Stimulated activated CD4-positive, alpha-beta T cell treated with anti-CD3 and anti-CD28 coated beads, TNF-alpha, amount 100 ng/mL, for 4 hours (primary cell): Measurements from ENCODE around the gene MAP1B.
"Not testable (repeated sequence)": the region's sequence is repeated elsewhere in the genome, so short reads cannot be mapped to it uniquely, and the experiment has no call there.

ENCODE experiments used
- DNase-seq, 3 experiments: peaks; one replicate each; pipeline ENCODE4 v3.0.0-alpha.2; 2020; ENCODE audit warnings: low read depth in 3 of 3

Gene MAP1B

GRCh38 chr5:72107131-72107900 lies at the start of gene MAP1B:
Gene MAP1B (plus strand): TSS chr5:72107475. CDS start chr5:72107532, 57 bp downstream.
- DNase-seq: no peak

DNA sequence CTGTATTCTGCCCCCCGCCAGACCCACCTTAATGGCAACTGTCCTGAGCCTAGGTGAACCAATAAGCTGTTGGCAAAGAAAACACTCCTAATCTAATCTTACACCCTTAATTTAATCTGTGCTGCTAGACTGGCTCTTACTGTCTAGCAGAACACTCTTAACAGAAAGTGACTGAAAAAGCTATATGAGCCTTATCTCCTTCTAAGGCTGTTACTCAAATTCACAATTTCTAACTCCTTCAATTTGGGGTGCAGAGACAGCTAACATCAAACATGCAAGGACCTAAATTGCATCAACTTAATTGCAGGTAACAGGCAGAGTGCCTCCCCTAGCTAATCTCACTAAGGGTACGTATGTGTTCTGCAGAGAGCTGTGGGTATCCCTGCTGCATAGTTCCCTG lies 49.5 kb upstream of the MAP1B start:
- no peak for DNase-seq

DNA sequence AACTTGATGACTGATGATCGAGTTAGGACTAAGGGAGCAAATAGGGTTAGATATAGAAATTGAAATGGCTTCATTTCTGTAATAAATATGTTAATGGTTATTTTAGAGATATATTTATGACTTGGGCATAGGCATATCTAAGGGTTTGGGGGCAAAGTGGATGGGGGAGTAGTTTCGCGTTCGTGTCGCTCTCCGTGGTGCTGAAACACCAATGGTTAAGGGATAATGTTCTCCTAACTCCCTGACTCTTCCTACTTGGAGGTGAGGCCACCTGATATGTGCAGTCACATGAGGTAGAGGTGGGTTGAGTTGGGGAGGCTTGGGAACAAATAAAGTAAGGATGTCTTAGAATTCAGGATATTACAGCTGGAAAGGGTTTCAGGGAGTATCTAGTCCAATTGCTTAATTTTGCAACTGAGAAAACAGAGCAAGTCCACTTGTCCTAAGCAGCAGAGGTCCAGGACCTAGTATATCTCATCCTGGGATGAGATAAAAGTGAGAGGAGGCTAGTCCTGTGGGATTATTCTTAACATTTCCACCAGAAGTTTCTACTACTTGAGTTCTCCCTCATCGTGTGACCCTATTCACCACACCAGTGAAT lies 44.0 kb upstream of the MAP1B start:
- no peak for DNase-seq

- no peak for DNase-seq
These were observed 42.3 kb upstream of the MAP1B start for GRCh38 chr5:72064801-72065570.

- DNase-seq: no peak
These were observed 41.5 kb upstream of the MAP1B start for GRCh38 chr5:72065751-72066255.

- no peak for DNase-seq
These were observed 40.6 kb upstream of the MAP1B start for GRCh38 chr5:72066705-72067107.

DNA sequence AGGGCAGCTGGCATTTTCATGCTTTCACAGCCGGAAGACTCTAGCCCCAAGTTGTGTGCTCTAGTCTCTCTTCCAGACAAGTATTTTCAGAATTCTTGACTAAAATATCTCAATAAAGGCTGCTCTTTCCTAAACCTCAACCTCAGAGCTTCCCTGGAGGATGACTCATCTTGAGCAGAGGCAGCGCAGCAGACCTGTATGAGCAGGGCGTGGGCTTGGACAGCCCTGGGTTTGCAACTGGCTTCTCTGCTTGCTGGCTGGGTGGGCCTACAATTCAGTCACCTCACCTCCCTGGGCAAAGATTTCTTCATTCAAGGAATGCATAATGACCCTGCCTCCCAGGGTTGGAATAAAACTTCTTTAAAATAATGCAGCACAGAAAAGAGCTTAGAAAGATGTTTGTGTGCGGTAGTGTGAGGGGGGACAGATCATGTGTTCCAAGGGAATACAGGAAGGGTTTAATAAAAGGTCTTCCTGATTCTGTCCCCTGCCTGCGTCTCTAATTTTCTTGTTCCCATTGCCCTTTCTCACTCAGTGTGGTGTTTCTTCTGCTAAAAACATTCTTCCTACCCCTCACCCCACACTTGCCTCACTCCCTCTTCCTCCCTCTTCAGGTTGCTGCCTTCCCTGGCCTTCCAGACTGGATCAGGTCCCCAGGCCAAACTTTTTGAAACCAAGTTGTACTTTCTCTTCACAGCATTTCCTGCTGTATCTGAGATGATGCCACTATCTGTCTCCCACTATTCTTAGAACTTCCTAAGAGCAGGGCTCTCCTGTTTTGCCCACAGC lies 39.4 kb upstream of the MAP1B start:
- DNase-seq: no peak

GRCh38 chr5:72070529-72070928 lies 36.7 kb upstream of the MAP1B start:
- DNase-seq: no peak

DNA sequence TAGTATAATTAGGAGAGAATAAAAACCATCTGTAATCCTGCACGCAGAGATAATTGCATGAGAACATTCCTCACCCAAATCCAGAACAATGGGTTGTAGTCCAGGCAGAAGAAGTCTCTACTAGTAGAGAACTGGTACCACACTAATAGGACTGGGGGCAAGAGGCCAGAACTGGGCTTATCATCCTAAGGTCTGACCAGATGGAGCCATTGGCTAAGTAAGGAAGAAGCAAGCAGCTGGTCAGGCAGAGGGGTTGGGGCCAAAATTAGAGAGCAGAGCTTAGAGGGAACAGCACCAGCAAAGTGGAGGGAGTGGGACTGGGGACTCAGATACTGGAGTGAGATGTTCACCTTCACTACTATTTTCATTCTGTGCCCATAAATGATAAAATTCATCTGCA lies 35.4 kb upstream of the MAP1B start:
- no peak for DNase-seq

DNA sequence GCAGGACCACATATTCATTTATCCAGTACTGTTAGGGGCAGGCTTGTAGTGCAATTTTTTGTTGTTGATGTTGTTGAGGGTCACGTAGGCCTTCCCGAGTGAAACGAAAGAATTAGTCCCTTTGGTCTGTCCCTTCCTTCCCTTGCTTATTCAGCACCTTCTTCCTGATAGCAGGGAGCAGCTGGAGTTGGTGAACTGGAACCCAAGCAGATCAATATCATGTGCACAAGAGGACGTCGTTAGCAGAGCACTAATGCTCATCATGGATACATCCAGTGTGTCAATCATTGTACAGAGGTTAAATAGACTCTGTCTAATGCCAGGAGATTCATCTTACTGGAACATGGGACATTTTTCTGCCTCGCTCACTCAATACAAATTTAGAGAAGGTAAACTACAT lies 33.0 kb upstream of the MAP1B start:
- DNase-seq: no peak

GRCh38 chr5:72075461-72075860 lies 31.8 kb upstream of the MAP1B start:
- no peak for DNase-seq

GRCh38 chr5:72076621-72077300 lies 30.5 kb upstream of the MAP1B start:
- no peak for DNase-seq

GRCh38 chr5:72077390-72077789 lies 29.9 kb upstream of the MAP1B start:
- DNase-seq: no peak

DNA sequence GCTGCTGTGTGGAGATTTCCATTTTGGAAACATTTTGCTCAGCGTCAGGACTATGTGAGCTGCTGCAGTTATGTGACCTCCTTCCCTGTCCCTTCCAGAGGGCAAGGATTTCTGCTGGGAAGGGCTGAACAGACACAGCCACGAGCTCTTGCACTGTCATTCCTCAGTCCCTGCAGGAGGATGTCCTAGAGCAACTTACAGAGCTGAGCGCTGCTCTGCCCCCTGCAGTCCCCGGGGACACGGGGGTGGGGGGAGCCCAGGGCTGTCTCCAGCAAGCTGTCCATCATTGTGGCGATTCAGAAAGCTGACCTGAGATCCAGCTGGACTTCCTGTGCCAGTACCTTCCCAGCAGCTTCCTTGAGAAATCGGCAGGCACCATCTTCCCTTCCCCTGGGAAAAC lies 28.0 kb upstream of the MAP1B start:
- DNase-seq: no peak

GRCh38 chr5:72082048-72082447 lies 25.2 kb upstream of the MAP1B start:
- no peak for DNase-seq

- DNase-seq: no peak
These were observed 22.4 kb upstream of the MAP1B start for GRCh38 chr5:72084876-72085275.

DNA sequence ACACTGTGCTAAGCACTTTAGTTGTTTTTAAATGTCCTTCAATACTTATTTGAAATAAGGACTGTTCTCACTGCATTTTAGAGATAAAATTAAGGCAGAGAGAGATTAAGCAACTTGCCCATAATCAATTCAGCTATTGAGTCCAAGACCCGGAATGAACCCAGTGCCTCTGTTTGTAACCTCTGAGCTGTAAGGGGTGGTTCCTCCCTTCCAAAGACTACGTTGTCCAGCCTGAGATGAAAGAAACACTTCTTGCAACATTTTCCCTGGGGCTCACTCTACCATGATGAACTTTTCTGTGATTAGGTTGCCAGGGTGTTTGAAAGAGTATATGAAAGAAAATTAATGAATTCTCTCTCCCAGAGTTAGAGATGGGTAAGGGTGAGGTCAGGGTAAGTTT lies 22.0 kb upstream of the MAP1B start:
- no peak for DNase-seq

DNA sequence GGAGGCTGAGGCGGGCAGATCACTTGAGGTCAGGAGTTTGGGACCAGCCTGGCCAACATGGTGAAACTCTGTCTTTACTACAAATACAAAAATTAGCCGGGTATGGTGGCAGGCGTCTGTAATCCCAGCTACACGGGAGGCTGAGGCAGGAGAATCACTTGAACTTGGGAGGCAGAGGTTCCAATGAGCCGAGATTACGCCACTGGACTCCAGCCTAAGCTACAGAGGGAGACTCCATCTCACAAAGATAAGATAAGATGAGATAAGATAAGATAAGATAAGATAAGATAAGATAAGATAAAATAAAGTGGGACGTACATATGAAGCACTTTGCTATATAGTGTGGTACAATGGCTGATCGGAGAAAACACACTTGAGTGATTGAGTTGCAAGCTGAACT lies 17.6 kb upstream of the MAP1B start:
- not testable (repeated sequence) for DNase-seq

DNA sequence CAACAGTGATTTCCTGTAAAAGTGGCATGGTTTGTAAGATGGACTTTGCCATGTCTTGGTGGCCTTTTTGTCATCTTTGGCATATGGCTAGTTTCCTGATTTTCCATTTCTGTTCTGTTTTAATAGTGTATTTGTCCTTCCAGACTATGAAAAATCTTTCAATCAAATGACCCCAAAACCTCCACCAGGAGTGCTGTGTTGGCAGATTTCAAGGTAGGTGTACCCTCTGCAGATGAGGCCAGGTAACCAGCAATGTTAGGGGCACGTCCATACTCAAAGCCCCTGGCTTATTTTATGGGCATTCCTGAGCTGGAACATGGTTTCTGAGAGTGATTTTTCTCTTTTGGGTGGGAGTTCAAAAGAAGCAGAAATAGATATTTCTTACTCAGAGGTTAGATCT lies 15.2 kb upstream of the MAP1B start:
- no peak for DNase-seq

GRCh38 chr5:72093217-72093616 lies 14.1 kb upstream of the MAP1B start:
- no peak for DNase-seq

- no peak for DNase-seq
These were observed 13.5 kb upstream of the MAP1B start for GRCh38 chr5:72093824-72094223.
